K562 (cell line): ENCODE measurements around the gene DCUN1D4. TPM values are rescaled to one million over a fixed set of nuclear protein-coding genes. Genes with fewer than 3 reads are reported as not detected.

Experiments
- ATAC-seq: fragments of 200-7000 bp; cut with Tn5 transposase; 3 replicates; pipeline ENCODE4 v1.9.1; 2020; ENCODE audit warnings: moderate library complexity
- BruUV-seq: library from RNA; stranded (reverse); fragments of 400-500 nt; replicated peaks from 2 replicates; lab custom pipeline; 2021; lab: Mats Ljungman, UMichigan
- CTCF ChIA-PET: fragments of 300-600 bp; formaldehyde crosslinking; extraction: SDS; loops from one replicate; lab custom pipeline; 2021; ENCODE audit warnings: low intra/inter-chr PET ratio; lab: Yijun Ruan, JAX
- POLR2A ChIA-PET: fragments of 300-600, 350-650 bp; sonication (Branson Sonifier 250); formaldehyde crosslinking; extraction: SDS; loops from one replicate; lab custom pipeline; 2021; ENCODE audit warnings: antibody characterized with exemption, inconsistent platforms; lab: Yijun Ruan, JAX
- DNase-seq, 4 experiments: peaks; one replicate each; pipeline versions ENCODE4 v3.0.0 to v3.0.0-alpha.2; 2011 to 2018; ENCODE audit warnings: low spot score in 3 of 4, mixed read lengths in 3 of 4; ENCODE audit errors: extremely low read depth in 1 of 4
- FAIRE-seq: peaks from 2 replicates; lab custom pipeline; 2011; peaks lifted over from hg19 to GRCh38; lab: Jason Lieb, UNC
- H2AFZ ChIP-seq: 2 replicates; pipeline ENCODE4 v1.6.0; 2011; ENCODE audit warnings: low read depth, low read length, control low read depth, inconsistent platforms
- H3K27ac ChIP-seq: fragments of 200-600 bp; 3 replicates; pipeline ENCODE4 v1.8.0; 2011; ENCODE audit warnings: low read depth, mild to moderate bottlenecking, control low read depth, inconsistent platforms, low read length, moderate library complexity, mixed read lengths; ENCODE audit errors: extremely low read depth
- H3K27me3 ChIP-seq, 2 experiments: fragments of 300-600 bp in 1 of 2; 2 replicates in 1 of 2; 3 replicates in 1 of 2; pipeline versions ENCODE4 v1.6.0 to v1.8.0; 2011; ENCODE audit warnings: inconsistent platforms in 2 of 2, low read length in 2 of 2, mild to moderate bottlenecking in 1 of 2, mixed read lengths in 1 of 2, moderate library complexity in 1 of 2; ENCODE audit not compliant: control insufficient read depth in 2 of 2, insufficient read depth in 2 of 2
- H3K36me3 ChIP-seq: fragments of 300-600 bp; 3 replicates; pipeline ENCODE4 v1.8.0; 2011; ENCODE audit warnings: mild to moderate bottlenecking, low read length, inconsistent platforms; ENCODE audit not compliant: control insufficient read depth, insufficient read depth
- H3K4me1 ChIP-seq, 2 experiments: fragments of 200-600 bp in 1 of 2; replicated peaks in 1 of 2; 2 replicates in 1 of 2; 3 replicates in 1 of 2; pipeline versions ENCODE4 v1.5.1 to v1.8.0; 2011; ENCODE audit warnings: inconsistent platforms in 2 of 2, low read length in 2 of 2, mild to moderate bottlenecking in 1 of 2, mixed read lengths in 1 of 2, moderate library complexity in 1 of 2; ENCODE audit not compliant: control insufficient read depth in 2 of 2, insufficient read depth in 2 of 2
- H3K4me2 ChIP-seq: 2 replicates; pipeline ENCODE4 v1.6.1; 2011; ENCODE audit warnings: low read length, control low read depth, inconsistent platforms, mixed read lengths; ENCODE audit not compliant: insufficient read depth
- H3K4me3 ChIP-seq: fragments of 200-600 bp; sonication (generic), shearing (Covaris generic); 2 replicates; pipeline ENCODE4 v1.5.1; 2016; ENCODE audit warnings: control low read depth, inconsistent platforms
- H3K79me2 ChIP-seq: fragments of 200-600 bp; 3 replicates; pipeline ENCODE4 v1.8.0; 2011; ENCODE audit warnings: low read length, inconsistent platforms; ENCODE audit not compliant: control insufficient read depth, insufficient read depth
- H3K9ac ChIP-seq, 2 experiments: 2 replicates each; pipeline versions ENCODE4 v1.6.0 to v1.6.1; 2011; ENCODE audit warnings: low read depth in 2 of 2, low read length in 2 of 2, control low read depth in 1 of 2, inconsistent platforms in 1 of 2, mild to moderate bottlenecking in 1 of 2, mixed read lengths in 1 of 2; ENCODE audit not compliant: insufficient read depth in 1 of 2
- H3K9me1 ChIP-seq: one replicate; pipeline ENCODE4 v1.6.0; 2011; ENCODE audit warnings: inconsistent platforms, mild to moderate bottlenecking, low read length, moderate library complexity; ENCODE audit not compliant: control insufficient read depth, insufficient read depth
- H3K9me3 ChIP-seq: replicated peaks from 2 replicates; pipeline ENCODE4 v1.5.1; 2011; ENCODE audit warnings: low read depth, low read length, inconsistent platforms; ENCODE audit not compliant: control insufficient read depth, insufficient read depth
- H4K20me1 ChIP-seq: replicated peaks from 2 replicates; pipeline ENCODE4 v1.6.1; 2011; ENCODE audit warnings: low read length, inconsistent platforms, mixed read lengths; ENCODE audit not compliant: control insufficient read depth, insufficient read depth
- EGR1 ChIP-seq: fragments of 450-650 bp; conservative IDR thresholded peaks from 2 replicates; pipeline ENCODE4 v1.6.1; 2017; ENCODE audit warnings: mild to moderate bottlenecking
- ESRRB ChIP-seq: fragments of 250-450 bp; sonication (Bioruptor Pico); IDR thresholded peaks from 2 replicates; pipeline ENCODE4 v1.5.0; 2020; ENCODE audit warnings: mild to moderate bottlenecking, moderate library complexity, borderline replicate concordance
- KAT2B ChIP-seq: IDR thresholded peaks from one replicate; pipeline ENCODE4 v1.6.1; 2012; ENCODE audit warnings: low read depth, mild to moderate bottlenecking, control low read depth, inconsistent platforms, low read length, moderate library complexity
- ZNF134 ChIP-seq: fragments of 250-450 bp; sonication (Bioruptor Pico); conservative IDR thresholded peaks from 2 replicates; pipeline ENCODE4 v1.4.0; 2020
- ZNF224 ChIP-seq: sonication (generic); formaldehyde crosslinking; IDR thresholded peaks from 2 replicates; pipeline ENCODE4 v1.8.0; 2022; ENCODE audit warnings: mild to moderate bottlenecking, missing genetic modification reagents
- ZNF347 ChIP-seq: fragments of 450-650 bp; formaldehyde crosslinking; IDR thresholded peaks from 2 replicates; pipeline ENCODE4 v1.4.0; 2020; ENCODE audit warnings: low read depth, mild to moderate bottlenecking, moderate library complexity
- ZNF764 ChIP-seq: fragments of 250-450 bp; sonication (Bioruptor Pico); IDR thresholded peaks from 2 replicates; pipeline ENCODE4 v1.4.0; 2020; ENCODE audit warnings: low read depth, mild to moderate bottlenecking, moderate library complexity
- in situ Hi-C: fragments of 300-500 bp; cut with MboI; formaldehyde crosslinking; loops from 4 replicates; pipeline ENCODE4 v1.15.0; 2018; ENCODE audit warnings: inconsistent platforms, mixed read lengths
- intact Hi-C: fragments of 100-400 bp; cut with micrococcal nuclease; formaldehyde crosslinking; loops from 2 replicates; pipeline ENCODE4 v1.14.2; 2022
- polyA plus RNA-seq, 8 experiments: library from polyadenylated mRNA; depleted of rRNA in 4 of 8; stranded (reverse) in 5 of 8; unstranded in 3 of 8; fragments of >200 nt; fragmentation: Nextera tagmentation in 2 of 8; fragmentation: Illumina TruSeq in 1 of 8; extraction: Ambion mirVana in 2 of 8; extraction: Trizol in 1 of 8; gene quantifications; 2 replicates each; pipeline versions ENCODE4 v1.2.1 to v1.2.3, GENCODE V29; 2011 to 2014; ENCODE audit warnings: inconsistent platforms in 1 of 8, missing spikeins in 1 of 8
- total RNA-seq, 7 experiments: library from RNA; depleted of rRNA in 6 of 7; stranded (reverse); fragments of >200 nt in 6 of 7; fragmentation: Illumina TruSeq in 2 of 7; extraction: Trizol in 2 of 7; gene quantifications; 2 replicates each; pipeline versions ENCODE4 v1.2.1 to v1.2.3, GENCODE V29; 2011 to 2021; ENCODE audit warnings: low replicate concordance in 1 of 7
- TF ChIP-seq, protein P1 (sequence below): fragments of 450-650 bp; formaldehyde crosslinking; IDR thresholded peaks from 2 replicates; pipeline ENCODE4 v1.4.0; 2022; ENCODE audit warnings: mild to moderate bottlenecking, moderate library complexity

The DCUN1D4 gene
- total and polyA plus RNA-seq, 9 of the 15 experiments (the other 6 are each of a cell fraction or from before 2014, with no cell fraction given), result 15.1 to 73.5 (median 23.0) TPM

DNA sequence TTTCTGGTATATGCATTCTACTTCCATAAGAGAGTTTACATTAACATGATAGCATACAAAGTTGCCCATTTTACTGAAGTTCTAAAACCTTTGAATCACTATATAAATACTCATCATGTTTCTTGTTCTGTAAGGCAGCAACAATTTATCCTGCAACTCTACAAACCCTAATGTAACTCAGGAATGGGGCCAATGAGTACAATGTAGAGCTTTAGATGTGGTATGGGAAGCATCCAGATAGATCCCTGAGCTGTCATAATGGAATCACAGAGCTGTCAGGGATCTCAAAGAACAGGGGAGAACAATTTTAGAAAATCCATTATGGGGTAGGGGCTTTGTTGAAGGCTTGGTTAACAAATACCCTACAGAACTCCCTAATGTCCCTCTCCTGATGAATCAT is 88.5 kb downstream of the DCUN1D4 start:
- no peaks in the 10 kb centered on the region for H3K4me1 ChIP-seq
- intact Hi-C loops (no loop called here), in situ Hi-C loops (no loop called here)
- TF ChIP-seq ESRRB (no peak), KAT2B (no peak), ZNF347 (CRISPR knock-in tag) (no peak), ZNF134 (CRISPR knock-in tag) (no peak), ZNF764 (CRISPR knock-in tag) (no peak), ZNF224 (CRISPR knock-in tag) (no peak), EGR1 (no peak)
- TF ChIP-seq, protein P1, sequence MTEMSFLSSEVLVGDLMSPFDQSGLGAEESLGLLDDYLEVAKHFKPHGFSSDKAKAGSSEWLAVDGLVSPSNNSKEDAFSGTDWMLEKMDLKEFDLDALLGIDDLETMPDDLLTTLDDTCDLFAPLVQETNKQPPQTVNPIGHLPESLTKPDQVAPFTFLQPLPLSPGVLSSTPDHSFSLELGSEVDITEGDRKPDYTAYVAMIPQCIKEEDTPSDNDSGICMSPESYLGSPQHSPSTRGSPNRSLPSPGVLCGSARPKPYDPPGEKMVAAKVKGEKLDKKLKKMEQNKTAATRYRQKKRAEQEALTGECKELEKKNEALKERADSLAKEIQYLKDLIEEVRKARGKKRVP (CRISPR knock-in tag), result no peak
- no peaks in the 10 kb centered on the region for H3K27me3 ChIP-seq
- no peak overlapping the region for H3K27ac ChIP-seq
- H3K4me3 ChIP-seq, result no peak overlapping the region
- H3K9me3 ChIP-seq, result no peaks in the 10 kb centered on the region
- ChIA-PET CTCF (no interaction called here), POLR2A (no interaction called here)
- no peak overlapping the region for H2AFZ ChIP-seq
- H3K4me2 ChIP-seq, result no peak overlapping the region
- FAIRE-seq (no peak), DNase-seq (no peak), ATAC-seq (no peak)
- no peaks in the 10 kb centered on the region for H3K36me3 ChIP-seq
- H3K9me1 ChIP-seq, result no peaks in the 10 kb centered on the region
- no peaks in the 10 kb centered on the region for H4K20me1 ChIP-seq
- H3K79me2 ChIP-seq, result no peaks in the 10 kb centered on the region
- no peak overlapping the region for H3K9ac ChIP-seq
- no TSS peak for BruUV-seq
